Endodermal cell (in vitro differentiated cells): ENCODE data around the gene OGA. TPM values are rescaled to one million over a fixed set of nuclear protein-coding genes. Genes with fewer than 3 reads are reported as not detected.

Experiments used
- DNase-seq: peaks from one replicate; pipeline ENCODE4 v3.0.0-alpha.2; 2017
- H3K27ac ChIP-seq: 2 replicates; pipeline ENCODE4 v1.5.1; 2013; ENCODE audit warnings: mild to moderate bottlenecking, low read depth, low read length, moderate library complexity
- H3K27me3 ChIP-seq: 2 replicates; pipeline ENCODE4 v1.6.1; 2013; ENCODE audit warnings: mild to moderate bottlenecking, low read length, moderate library complexity; ENCODE audit not compliant: insufficient read depth, control insufficient read depth, poor library complexity, severe bottlenecking
- H3K36me3 ChIP-seq: 2 replicates; pipeline ENCODE4 v1.7.0; 2013; ENCODE audit warnings: mild to moderate bottlenecking, low read length, moderate library complexity; ENCODE audit not compliant: control insufficient read depth, insufficient read depth
- H3K4me1 ChIP-seq: one replicate; pipeline ENCODE4 v1.7.0; 2013; ENCODE audit warnings: low read length; ENCODE audit not compliant: control insufficient read depth, insufficient read depth
- H3K4me3 ChIP-seq: 2 replicates; pipeline ENCODE4 v1.5.1; 2013; ENCODE audit warnings: mild to moderate bottlenecking, low read length, moderate library complexity
- H3K9ac ChIP-seq: 2 replicates; pipeline ENCODE4 v1.6.1; 2013; ENCODE audit warnings: mild to moderate bottlenecking, low read length, moderate library complexity; ENCODE audit not compliant: poor library complexity, severe bottlenecking; ENCODE audit errors: extremely low read depth
- H3K9me3 ChIP-seq: 2 replicates; pipeline ENCODE4 v1.6.1; 2013; ENCODE audit warnings: mild to moderate bottlenecking, low read length, moderate library complexity; ENCODE audit not compliant: control insufficient read depth
- H3K27ac Mint-ChIP-seq: 2 replicates; pipeline ENCODE4 v1.8.0; 2020; ENCODE audit warnings: mixed read lengths
- H3K27me3 Mint-ChIP-seq: 2 replicates; pipeline ENCODE4 v1.8.0; 2021; ENCODE audit warnings: mild to moderate bottlenecking, mixed read lengths; ENCODE audit not compliant: insufficient read depth
- H3K36me3 Mint-ChIP-seq: 2 replicates; pipeline ENCODE4 v1.8.0; 2020; ENCODE audit warnings: low read depth, mixed read lengths
- H3K4me1 Mint-ChIP-seq: 2 replicates; pipeline ENCODE4 v1.8.0; 2020; ENCODE audit warnings: mixed read lengths
- H3K4me3 Mint-ChIP-seq: 2 replicates; pipeline ENCODE4 v1.8.0; 2020; ENCODE audit warnings: mild to moderate bottlenecking, moderate library complexity, mixed read lengths
- H3K9me3 Mint-ChIP-seq: 2 replicates; pipeline ENCODE4 v1.8.0; 2020; ENCODE audit warnings: mild to moderate bottlenecking, mixed read lengths
- CTCF ChIP-seq: fragments of 200-600 bp; sonication (generic); conservative IDR thresholded peaks from 2 replicates; pipeline ENCODE4 v1.5.0; 2021; ENCODE audit warnings: antibody characterized with exemption, mild to moderate bottlenecking
- WGBS, 2 experiments: methylation state at CpG; one replicate each; pipeline versions ENCODE4 v1.1.5 to v1.1.7; 2013; ENCODE audit warnings: missing lambda C conversion rate in 2 of 2, mixed read lengths in 1 of 2; ENCODE audit not compliant: insufficient coverage in 1 of 2, insufficient read length in 1 of 2; 5-methylcytosine and 5-hydroxymethylcytosine counted together
- total RNA-seq, 2 donors: library from RNA; stranded (reverse); fragmentation: NEBNext Ultra II Directional in 1 of 2; extraction: Animal tissue kit (Norgen Biotek cat#: 25700) in 1 of 2; gene quantifications; 2 replicates in 1 of 2; 3 replicates in 1 of 2; pipeline ENCODE4 v1.2.1, GENCODE V29; 2021

OGA gene
- total RNA-seq, 2 donors from 2014 or later: 138 to 149 TPM

DNA sequence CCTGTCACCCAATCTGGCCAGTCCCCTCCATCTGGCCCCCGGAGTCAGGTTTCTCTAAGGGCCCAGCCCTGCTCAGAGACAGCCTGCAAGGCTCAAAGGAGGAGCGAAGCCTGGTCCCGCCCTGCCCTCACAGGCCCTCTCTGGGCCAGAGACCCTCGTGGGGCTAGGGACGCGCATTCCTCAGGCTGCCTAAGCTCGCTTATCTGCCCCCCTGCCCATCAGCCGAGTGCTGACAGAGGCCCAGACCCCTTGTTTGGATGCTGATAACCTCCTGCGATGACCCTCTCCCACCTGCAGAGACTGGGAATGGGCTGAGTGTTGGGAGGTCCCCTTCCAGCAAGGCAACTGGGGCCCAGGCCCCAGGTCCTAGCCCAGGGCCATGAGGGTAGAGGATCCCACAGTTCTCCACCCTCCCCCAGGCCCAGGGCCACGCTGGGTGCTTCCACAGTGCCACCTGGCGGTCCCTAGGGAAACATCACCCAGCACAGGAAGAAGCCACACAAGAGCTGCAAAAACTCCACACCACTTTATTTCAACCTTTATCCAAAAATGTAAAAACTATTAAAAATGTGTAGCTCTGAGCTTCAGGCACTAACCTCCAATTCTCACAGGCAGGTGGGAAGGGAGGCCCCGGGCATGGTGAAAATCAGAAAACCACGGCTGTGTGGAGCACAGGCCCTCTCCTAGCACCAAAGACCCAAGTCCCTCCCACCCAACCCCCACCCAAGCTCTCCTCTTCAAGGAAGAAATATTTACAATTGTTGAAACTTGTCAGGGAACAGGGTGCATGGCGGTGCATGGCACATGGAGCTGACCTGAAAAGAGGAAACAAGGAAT, 37.2 kb downstream of the OGA start:
- Mint-ChIP-seq H3K4me3 (peak overlapping the region; percentile 99), H3K4me1 (peaks cover 52% of the 10 kb centered on the region), H3K27ac (peak overlapping the region; percentile 93), H3K27me3 (peaks cover 7% of the 10 kb centered on the region), H3K36me3 (peaks cover 14% of the 10 kb centered on the region), H3K9me3 (no peaks in the 10 kb centered on the region)
- Histone ChIP-seq H3K9ac (peak overlapping the region; percentile 70), H3K27ac (no peak overlapping the region), H3K27me3 (no peaks in the 10 kb centered on the region), H3K36me3 (peaks cover 41% of the 10 kb centered on the region), H3K4me3 (peak overlapping the region; percentile 90), H3K9me3 (no peaks in the 10 kb centered on the region), H3K4me1 (peaks cover 18% of the 10 kb centered on the region)
- peak; percentile 97 for TF ChIP-seq CTCF
- 23 to 87% methylated on average over 7 to 13 of the region's 14 CpGs for WGBS, 2 experiments
- peak; percentile 94 for DNase-seq

GRCh38 chr10:101780187-101780817, 37.9 kb downstream of the OGA start:
- peaks cover 18% of the 10 kb centered on the region for H3K4me1 ChIP-seq
- peaks cover 49% of the 10 kb centered on the region for H3K4me1 Mint-ChIP-seq
- H3K4me3 ChIP-seq: peak overlapping the region; percentile 30
- H3K27ac ChIP-seq: peak overlapping the region; percentile 10
- H3K27me3 ChIP-seq: no peaks in the 10 kb centered on the region
- H3K9me3 ChIP-seq: no peaks in the 10 kb centered on the region
- TF ChIP-seq CTCF: no peak
- H3K36me3 Mint-ChIP-seq: peaks cover 7% of the 10 kb centered on the region
- H3K9ac ChIP-seq: peak overlapping the region; percentile 70
- H3K36me3 ChIP-seq: peaks cover 34% of the 10 kb centered on the region
- WGBS, 2 experiments: 44 to 59% methylated on average over 13 to 17 of the region's 17 CpGs
- no peak for DNase-seq
- no peaks in the 10 kb centered on the region for H3K9me3 Mint-ChIP-seq
- H3K27me3 Mint-ChIP-seq: peaks cover 7% of the 10 kb centered on the region
- peak overlapping the region; percentile 93 for H3K27ac Mint-ChIP-seq
- peak overlapping the region; percentile 99 for H3K4me3 Mint-ChIP-seq

GRCh38 chr10:101779544-101780186, 38.6 kb downstream of the OGA start:
- H3K27ac Mint-ChIP-seq: peak overlapping the region; percentile 93
- peak overlapping the region; percentile 99 for H3K4me3 Mint-ChIP-seq
- H3K36me3 Mint-ChIP-seq: peaks cover under 1% of the 10 kb centered on the region
- TF ChIP-seq CTCF: peak; percentile 96
- WGBS, 2 experiments: 11 to 12% methylated on average over 12 to 51 of the region's 51 CpGs
- H3K27me3 ChIP-seq: no peaks in the 10 kb centered on the region
- H3K4me3 ChIP-seq: peak overlapping the region; percentile 67
- peaks cover 18% of the 10 kb centered on the region for H3K4me1 ChIP-seq
- H3K9me3 Mint-ChIP-seq: no peaks in the 10 kb centered on the region
- H3K9me3 ChIP-seq: no peaks in the 10 kb centered on the region
- peak overlapping the region; percentile 70 for H3K9ac ChIP-seq
- peak overlapping the region; percentile 10 for H3K27ac ChIP-seq
- DNase-seq: peak; percentile 96
- H3K36me3 ChIP-seq: peaks cover 28% of the 10 kb centered on the region
- H3K4me1 Mint-ChIP-seq: peaks cover 47% of the 10 kb centered on the region
- H3K27me3 Mint-ChIP-seq: peaks cover 12% of the 10 kb centered on the region
